ENCODE measurements around the gene SLC5A2.

DNA sequence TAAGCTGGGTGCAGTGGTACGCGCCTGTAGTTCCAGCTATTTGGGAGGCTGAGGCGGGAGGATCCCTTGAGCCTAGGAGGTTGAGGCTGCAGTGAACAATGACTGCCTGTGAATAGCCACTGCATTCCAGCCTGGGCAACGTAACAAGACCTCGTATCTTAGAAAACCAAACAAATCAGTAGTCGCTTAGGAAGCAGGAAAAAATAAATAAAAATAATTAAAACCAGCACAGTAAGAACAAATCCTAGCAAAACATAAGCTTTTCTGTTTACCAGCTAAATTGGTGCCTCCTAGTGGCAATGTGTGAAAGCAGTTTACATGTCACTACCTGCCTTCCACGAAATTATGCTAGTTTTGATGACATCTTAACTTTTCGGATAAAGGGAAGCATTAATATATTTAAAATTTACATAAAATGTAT is 22.3 kb upstream of the SLC5A2 start:
- TF ChIP-seq, protein P1, sequence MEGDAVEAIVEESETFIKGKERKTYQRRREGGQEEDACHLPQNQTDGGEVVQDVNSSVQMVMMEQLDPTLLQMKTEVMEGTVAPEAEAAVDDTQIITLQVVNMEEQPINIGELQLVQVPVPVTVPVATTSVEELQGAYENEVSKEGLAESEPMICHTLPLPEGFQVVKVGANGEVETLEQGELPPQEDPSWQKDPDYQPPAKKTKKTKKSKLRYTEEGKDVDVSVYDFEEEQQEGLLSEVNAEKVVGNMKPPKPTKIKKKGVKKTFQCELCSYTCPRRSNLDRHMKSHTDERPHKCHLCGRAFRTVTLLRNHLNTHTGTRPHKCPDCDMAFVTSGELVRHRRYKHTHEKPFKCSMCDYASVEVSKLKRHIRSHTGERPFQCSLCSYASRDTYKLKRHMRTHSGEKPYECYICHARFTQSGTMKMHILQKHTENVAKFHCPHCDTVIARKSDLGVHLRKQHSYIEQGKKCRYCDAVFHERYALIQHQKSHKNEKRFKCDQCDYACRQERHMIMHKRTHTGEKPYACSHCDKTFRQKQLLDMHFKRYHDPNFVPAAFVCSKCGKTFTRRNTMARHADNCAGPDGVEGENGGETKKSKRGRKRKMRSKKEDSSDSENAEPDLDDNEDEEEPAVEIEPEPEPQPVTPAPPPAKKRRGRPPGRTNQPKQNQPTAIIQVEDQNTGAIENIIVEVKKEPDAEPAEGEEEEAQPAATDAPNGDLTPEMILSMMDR (conservative IDR thresholded peaks at IDR 0.05): peak; percentile 73
- no peak for TF ChIP-seq EZH2 (IDR thresholded peaks at IDR 0.05; ENCODE audit: low read depth)

Measured in PC-9 (cell line).